Testis (tissue), 2 donors: ENCODE data around the gene ORC5.

Experiments
- CTCF ChIP-seq, 3 experiments: fragments of 450-650 bp in 2 of 3; fragments of 200-600 bp in 1 of 3; sonication (generic) in 1 of 3; IDR thresholded peaks; one replicate each; pipeline ENCODE4 v1.5.1; 2016 to 2019; ENCODE audit warnings: antibody characterized with exemption in 3 of 3, mild to moderate bottlenecking in 2 of 3, moderate library complexity in 1 of 3
- POLR2A ChIP-seq: fragments of 450-650 bp; IDR thresholded peaks from one replicate; pipeline ENCODE4 v1.6.1; 2017; ENCODE audit warnings: antibody characterized with exemption, mild to moderate bottlenecking, moderate library complexity

DNA sequence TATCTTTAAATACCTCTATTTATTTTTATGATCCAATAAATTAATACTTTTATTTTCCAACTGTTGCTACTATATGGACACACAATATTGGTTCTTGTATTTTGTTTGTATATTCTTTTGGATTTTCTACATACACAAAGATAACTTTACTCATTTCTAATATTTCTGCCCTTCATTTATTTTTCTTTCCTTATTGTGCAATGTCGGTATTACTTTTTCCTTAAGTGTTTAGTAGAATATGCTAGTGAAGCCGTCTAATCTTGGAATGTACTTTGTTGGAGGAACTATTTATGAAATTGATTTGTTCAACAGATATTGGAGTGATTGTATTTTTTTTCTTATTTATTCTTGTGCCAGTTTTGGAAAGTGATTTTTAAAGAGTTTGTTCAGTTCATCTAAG is 94.0 kb downstream of the ORC5 start:
- no peak for TF ChIP-seq CTCF (IDR thresholded peaks at IDR 0.05)
- TF ChIP-seq POLR2A, result no peak
